H1 (cell line): ENCODE data around the gene CTNNA3. TPM values are rescaled to one million over a fixed set of nuclear protein-coding genes. Genes with fewer than 3 reads are reported as not detected.

ENCODE experiments used
- CTCF ChIA-PET: fragments of 300-600 bp; sonication (Branson Sonifier 250); formaldehyde crosslinking; loops from one replicate; lab custom pipeline; 2021; ENCODE audit not compliant: partially characterized antibody; lab: Charles Lee
- POLR2A ChIA-PET: fragments of 300-600 bp; sonication (Branson Sonifier 250); formaldehyde crosslinking; loops from one replicate; lab custom pipeline; 2021; ENCODE audit warnings: inconsistent platforms; ENCODE audit not compliant: partially characterized antibody; lab: Charles Lee
- DNase-seq, 2 experiments: peaks; one replicate each; pipeline versions ENCODE4 v3.0.0 to v3.0.0-alpha.2; 2010 to 2022; ENCODE audit warnings: low spot score in 2 of 2, low read depth in 1 of 2, mixed read lengths in 1 of 2
- FAIRE-seq: peaks from 2 replicates; lab custom pipeline; 2011; peaks lifted over from hg19 to GRCh38; lab: Jason Lieb, UNC
- H2AFZ ChIP-seq: 2 replicates; pipeline ENCODE4 v1.8.1; 2012; ENCODE audit warnings: low read length, inconsistent platforms
- H2AK5ac ChIP-seq: 2 replicates; pipeline ENCODE4 v1.6.1; 2013; ENCODE audit warnings: low read depth, low read length
- H2BK120ac ChIP-seq: replicated peaks from 2 replicates; pipeline ENCODE3; 2013; ENCODE audit warnings: low read depth, low read length, inconsistent platforms
- H2BK12ac ChIP-seq: 2 replicates; pipeline ENCODE4 v1.6.1; 2013; ENCODE audit warnings: low read depth, low read length
- H2BK15ac ChIP-seq: 2 replicates; pipeline ENCODE4 v1.6.1; 2013; ENCODE audit warnings: low read length
- H2BK20ac ChIP-seq: 2 replicates; pipeline ENCODE4 v1.6.1; 2013; ENCODE audit warnings: low read length
- H2BK5ac ChIP-seq: 2 replicates; pipeline ENCODE4 v1.6.1; 2013; ENCODE audit warnings: low read depth, low read length
- H3K14ac ChIP-seq: 2 replicates; pipeline ENCODE4 v1.6.1; 2013; ENCODE audit warnings: inconsistent platforms; ENCODE audit not compliant: insufficient read length
- H3K18ac ChIP-seq: 2 replicates; pipeline ENCODE4 v1.6.1; 2013; ENCODE audit warnings: low read length; ENCODE audit errors: extremely low read depth
- H3K23ac ChIP-seq: 2 replicates; pipeline ENCODE4 v1.6.1; 2013; ENCODE audit warnings: inconsistent platforms; ENCODE audit not compliant: insufficient read length
- H3K23me2 ChIP-seq: 2 replicates; pipeline ENCODE4 v1.6.1; 2013; ENCODE audit warnings: low read depth, low read length
- H3K27ac ChIP-seq: 2 replicates; pipeline ENCODE4 v1.6.1; 2011; ENCODE audit warnings: low read depth, low read length, inconsistent platforms
- H3K27me3 ChIP-seq, 4 experiments: replicated peaks in 1 of 4; 1 replicate in 1 of 4; 2 replicates in 3 of 4; pipeline versions ENCODE4 v1.6.1 to v1.8.1; 2011 to 2013; ENCODE audit warnings: low read length in 3 of 4, mild to moderate bottlenecking in 3 of 4, inconsistent platforms in 2 of 4, mixed read lengths in 2 of 4, moderate library complexity in 1 of 4; ENCODE audit not compliant: control insufficient read depth in 3 of 4, insufficient read depth in 3 of 4; ENCODE audit errors: extremely low read depth in 1 of 4
- H3K36me3 ChIP-seq, 4 experiments: 2 replicates each; pipeline versions ENCODE4 v1.6.1 to v1.8.1; 2011 to 2013; ENCODE audit warnings: mild to moderate bottlenecking in 4 of 4, low read length in 3 of 4, moderate library complexity in 2 of 4, control low read depth in 1 of 4, inconsistent platforms in 1 of 4; ENCODE audit not compliant: insufficient read depth in 4 of 4, control insufficient read depth in 2 of 4
- H3K4ac ChIP-seq: replicated peaks from 2 replicates; pipeline ENCODE3; 2013; ENCODE audit warnings: low read length, low read depth, mixed read lengths, inconsistent platforms; ENCODE audit not compliant: insufficient read length
- H3K4me1 ChIP-seq, 4 experiments: replicated peaks in 1 of 4; 1 replicate in 1 of 4; 2 replicates in 3 of 4; pipeline versions ENCODE4 v1.6.1 to v1.8.1; 2011 to 2013; ENCODE audit warnings: low read length in 3 of 4, inconsistent platforms in 2 of 4, mixed read lengths in 1 of 4; ENCODE audit not compliant: insufficient read depth in 4 of 4, control insufficient read depth in 3 of 4
- H3K4me2 ChIP-seq, 2 experiments: 2 replicates each; pipeline versions ENCODE4 v1.6.1 to v1.8.1; 2011 to 2013; ENCODE audit warnings: low read depth in 2 of 2, low read length in 2 of 2, control low read depth in 1 of 2, inconsistent platforms in 1 of 2, mild to moderate bottlenecking in 1 of 2; ENCODE audit not compliant: insufficient read depth in 1 of 2
- H3K4me3 ChIP-seq, 4 experiments: fragments of 200-600, 300-600 bp in 1 of 4; sonication (generic), shearing (Covaris generic), sonication (Bioruptor Twin) in 1 of 4; 2 replicates each; pipeline versions ENCODE4 v1.5.1 to v1.8.1; 2011 to 2016; ENCODE audit warnings: low read length in 4 of 4, low read depth in 3 of 4, control low read depth in 2 of 4, inconsistent platforms in 2 of 4, mild to moderate bottlenecking in 2 of 4, mixed read lengths in 1 of 4, moderate library complexity in 1 of 4; ENCODE audit not compliant: insufficient read depth in 2 of 4; ENCODE audit errors: extremely low read depth in 1 of 4
- H3K56ac ChIP-seq: replicated peaks from 2 replicates; pipeline ENCODE3; 2013; ENCODE audit warnings: low read depth, mild to moderate bottlenecking, mixed read lengths, low read length, inconsistent platforms; ENCODE audit not compliant: insufficient read length
- H3K79me1 ChIP-seq: 2 replicates; pipeline ENCODE4 v1.6.1; 2013; ENCODE audit warnings: low read depth, low read length, control low read depth
- H3K79me2 ChIP-seq, 2 experiments: 2 replicates each; pipeline versions ENCODE4 v1.6.1 to v1.8.1; 2012 to 2013; ENCODE audit warnings: low read length in 2 of 2, mild to moderate bottlenecking in 2 of 2, inconsistent platforms in 1 of 2; ENCODE audit not compliant: insufficient read depth in 2 of 2, control insufficient read depth in 1 of 2
- H3K9ac ChIP-seq, 4 experiments: replicated peaks in 1 of 4; 1 replicate in 1 of 4; 2 replicates in 3 of 4; pipeline versions ENCODE4 v1.6.1 to v1.8.1; 2011 to 2013; ENCODE audit warnings: low read depth in 3 of 4, low read length in 3 of 4, control low read depth in 2 of 4, mild to moderate bottlenecking in 2 of 4, moderate library complexity in 2 of 4, inconsistent platforms in 1 of 4; ENCODE audit errors: extremely low read depth in 1 of 4
- H3K9me3 ChIP-seq, 2 experiments: 2 replicates each; pipeline versions ENCODE4 v1.6.1 to v1.8.1; 2012 to 2013; ENCODE audit warnings: mild to moderate bottlenecking in 2 of 2, moderate library complexity in 2 of 2, control low read depth in 1 of 2, inconsistent platforms in 1 of 2, low read depth in 1 of 2, low read length in 1 of 2, mixed read lengths in 1 of 2; ENCODE audit not compliant: insufficient read depth in 2 of 2
- H4K20me1 ChIP-seq, 2 experiments: replicated peaks in 1 of 2; 2 replicates each; pipeline versions ENCODE3 to v1.8.1; 2011 to 2013; ENCODE audit warnings: inconsistent platforms in 2 of 2, low read length in 2 of 2, mild to moderate bottlenecking in 1 of 2; ENCODE audit not compliant: insufficient read depth in 2 of 2, control insufficient read depth in 1 of 2
- H4K5ac ChIP-seq: 2 replicates; pipeline ENCODE4 v1.6.1; 2013; ENCODE audit warnings: low read length, low read depth, mixed read lengths, inconsistent platforms; ENCODE audit not compliant: insufficient read length
- H4K8ac ChIP-seq: 2 replicates; pipeline ENCODE4 v1.8.0; 2013; ENCODE audit warnings: mild to moderate bottlenecking, moderate library complexity, low read length, inconsistent platforms; ENCODE audit not compliant: insufficient read depth; ENCODE audit errors: extremely low read depth
- H4K91ac ChIP-seq: replicated peaks from 2 replicates; pipeline ENCODE3; 2013; ENCODE audit warnings: low read length, mixed read lengths, inconsistent platforms; ENCODE audit not compliant: insufficient read length
- HDAC2 ChIP-seq, 2 experiments: fragments of 300-600 bp in 1 of 2; sonication (generic) in 1 of 2; IDR thresholded peaks; 2 replicates each; pipeline ENCODE4 v1.6.1; 2011 to 2012; ENCODE audit warnings: low read depth in 2 of 2, low read length in 2 of 2, mild to moderate bottlenecking in 2 of 2, moderate library complexity in 2 of 2, borderline replicate concordance in 1 of 2, inconsistent platforms in 1 of 2
- SIRT6 ChIP-seq: IDR thresholded peaks from one replicate; pipeline ENCODE4 v1.7.1; 2012; ENCODE audit warnings: low read length, inconsistent platforms
- WGBS, 2 experiments: shearing (Covaris generic) in 1 of 2; methylation state at CpG; one replicate each; pipeline versions ENCODE4 v1.1.6 to v1.1.7; 2013 to 2015; ENCODE audit warnings: low lambda C conversion rate in 2 of 2, mixed read lengths in 2 of 2, inconsistent platforms in 1 of 2, low coverage in 1 of 2, missing lambda C conversion rate in 1 of 2; ENCODE audit not compliant: insufficient replicate concordance in 2 of 2, insufficient coverage in 1 of 2, insufficient read length in 1 of 2; ENCODE audit errors: extremely low coverage in 1 of 2, missing lambda C conversion rate in 1 of 2; 5-methylcytosine and 5-hydroxymethylcytosine counted together
- polyA plus RNA-seq, 7 experiments: library from polyadenylated mRNA; depleted of rRNA in 3 of 7; stranded (reverse) in 5 of 7; unstranded in 2 of 7; fragments of >200 nt in 5 of 7; fragments of 200-250 nt in 2 of 7; gene quantifications; 1 replicate in 5 of 7; 2 replicates in 1 of 7; 4 replicates in 1 of 7; pipeline versions ENCODE4 v1.2.1 to v1.2.3, GENCODE V29; 2011 to 2013; ENCODE audit warnings: missing spikeins in 2 of 7, mixed read lengths in 2 of 7
- total RNA-seq: library from RNA; stranded (reverse); fragmentation: NEBNext Ultra II Directional; extraction: Animal tissue kit (Norgen Biotek cat#: 25700); gene quantifications from 2 replicates; pipeline ENCODE4 v1.2.1, GENCODE V29; 2021

CTNNA3 gene
- total and polyA plus RNA-seq, 2 of the 8 experiments (the other 6 are each of a cell fraction or from before 2014, with no cell fraction given), result 1.3 to 1.5 TPM

- no peak overlapping the region for H3K14ac ChIP-seq
- H3K9ac ChIP-seq, result no peak overlapping the region
- H3K4ac ChIP-seq, result no peak overlapping the region
- H3K27ac ChIP-seq, result no peak overlapping the region
- no peak overlapping the region for H3K4me2 ChIP-seq
- H2BK5ac ChIP-seq, result no peak overlapping the region
- H2BK120ac ChIP-seq, result no peak overlapping the region
- H3K23ac ChIP-seq, result no peak overlapping the region
- H4K91ac ChIP-seq, result no peak overlapping the region
- no peak overlapping the region for H2BK15ac ChIP-seq
- ChIA-PET POLR2A (no interaction called here), CTCF (interaction anchor here (0.7 to 1.6 kb wide), 2 partner anchors 32 to 329 kb away, joined by 3 to 4 read pairs; no protein-coding TSS in a partner anchor)
- H4K5ac ChIP-seq, result no peak overlapping the region
- H3K4me1 ChIP-seq, result 0 out of 7 replicates have a peak, but pooled peaks cover 0 to 2% (median 0%) of the 10 kb centered on the region in 4 experiments
- H2AFZ ChIP-seq, result no peak overlapping the region
- no peaks in the 10 kb centered on the region for H3K27me3 ChIP-seq
- H3K9me3 ChIP-seq, result no peaks in the 10 kb centered on the region
- no peaks in the 10 kb centered on the region for H3K23me2 ChIP-seq
- no peaks in the 10 kb centered on the region for H4K20me1 ChIP-seq
- H3K18ac ChIP-seq, result no peak overlapping the region
- TF ChIP-seq HDAC2 (IDR thresholded peaks at IDR 0.05; ENCODE audit: borderline replicate concordance in 1 of 2, low read depth in 2 of 2, low read length in 2 of 2) (no peak), SIRT6 (no peak)
- no peaks in the 10 kb centered on the region for H3K79me1 ChIP-seq
- H2AK5ac ChIP-seq, result no peak overlapping the region
- no peak overlapping the region for H3K56ac ChIP-seq
- H3K4me3 ChIP-seq, result no peak overlapping the region
- 100% methylated on average over 1 of the region's 1 CpG; no CpG with 5 or more reads in 1 of the 2 experiments for WGBS, 2 experiments
- DNase-seq, result no peak
- H3K79me2 ChIP-seq, result no peaks in the 10 kb centered on the region
- H4K8ac ChIP-seq, result no peak overlapping the region
- no peaks in the 10 kb centered on the region for H3K36me3 ChIP-seq
- no peak for FAIRE-seq
- no peak overlapping the region for H2BK12ac ChIP-seq
- H2BK20ac ChIP-seq, result no peak overlapping the region
Observed at GRCh38 chr10:66257801-66258200, 1438.2 kb downstream of the CTNNA3 start.
